ENCODE measurements around the gene CPTP.

GRCh38 chr1:1331068-1331965, 6.7 kb downstream of the CPTP start, which contains the start of gene TAS1R3:
- TF ChIP-seq, protein P1, sequence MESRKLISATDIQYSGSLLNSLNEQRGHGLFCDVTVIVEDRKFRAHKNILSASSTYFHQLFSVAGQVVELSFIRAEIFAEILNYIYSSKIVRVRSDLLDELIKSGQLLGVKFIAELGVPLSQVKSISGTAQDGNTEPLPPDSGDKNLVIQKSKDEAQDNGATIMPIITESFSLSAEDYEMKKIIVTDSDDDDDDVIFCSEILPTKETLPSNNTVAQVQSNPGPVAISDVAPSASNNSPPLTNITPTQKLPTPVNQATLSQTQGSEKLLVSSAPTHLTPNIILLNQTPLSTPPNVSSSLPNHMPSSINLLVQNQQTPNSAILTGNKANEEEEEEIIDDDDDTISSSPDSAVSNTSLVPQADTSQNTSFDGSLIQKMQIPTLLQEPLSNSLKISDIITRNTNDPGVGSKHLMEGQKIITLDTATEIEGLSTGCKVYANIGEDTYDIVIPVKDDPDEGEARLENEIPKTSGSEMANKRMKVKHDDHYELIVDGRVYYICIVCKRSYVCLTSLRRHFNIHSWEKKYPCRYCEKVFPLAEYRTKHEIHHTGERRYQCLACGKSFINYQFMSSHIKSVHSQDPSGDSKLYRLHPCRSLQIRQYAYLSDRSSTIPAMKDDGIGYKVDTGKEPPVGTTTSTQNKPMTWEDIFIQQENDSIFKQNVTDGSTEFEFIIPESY (IDR thresholded peaks at IDR 0.05) = no peak
- TF ChIP-seq, protein P2, sequence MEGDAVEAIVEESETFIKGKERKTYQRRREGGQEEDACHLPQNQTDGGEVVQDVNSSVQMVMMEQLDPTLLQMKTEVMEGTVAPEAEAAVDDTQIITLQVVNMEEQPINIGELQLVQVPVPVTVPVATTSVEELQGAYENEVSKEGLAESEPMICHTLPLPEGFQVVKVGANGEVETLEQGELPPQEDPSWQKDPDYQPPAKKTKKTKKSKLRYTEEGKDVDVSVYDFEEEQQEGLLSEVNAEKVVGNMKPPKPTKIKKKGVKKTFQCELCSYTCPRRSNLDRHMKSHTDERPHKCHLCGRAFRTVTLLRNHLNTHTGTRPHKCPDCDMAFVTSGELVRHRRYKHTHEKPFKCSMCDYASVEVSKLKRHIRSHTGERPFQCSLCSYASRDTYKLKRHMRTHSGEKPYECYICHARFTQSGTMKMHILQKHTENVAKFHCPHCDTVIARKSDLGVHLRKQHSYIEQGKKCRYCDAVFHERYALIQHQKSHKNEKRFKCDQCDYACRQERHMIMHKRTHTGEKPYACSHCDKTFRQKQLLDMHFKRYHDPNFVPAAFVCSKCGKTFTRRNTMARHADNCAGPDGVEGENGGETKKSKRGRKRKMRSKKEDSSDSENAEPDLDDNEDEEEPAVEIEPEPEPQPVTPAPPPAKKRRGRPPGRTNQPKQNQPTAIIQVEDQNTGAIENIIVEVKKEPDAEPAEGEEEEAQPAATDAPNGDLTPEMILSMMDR (IDR thresholded peaks at IDR 0.05; ENCODE audit: low read depth, low read length, missing input control) = no peak
- TF ChIP-seq GABPA (IDR thresholded peaks at IDR 0.05 in 1 of 2, conservative IDR thresholded peaks at IDR 0.05 in 1 of 2) = no peak
- TF ChIP-seq, protein P3, sequence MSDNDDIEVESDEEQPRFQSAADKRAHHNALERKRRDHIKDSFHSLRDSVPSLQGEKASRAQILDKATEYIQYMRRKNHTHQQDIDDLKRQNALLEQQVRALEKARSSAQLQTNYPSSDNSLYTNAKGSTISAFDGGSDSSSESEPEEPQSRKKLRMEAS (IDR thresholded peaks at IDR 0.05) = no peak
- no peak for TF ChIP-seq YY1 (IDR thresholded peaks at IDR 0.05)
- no peak for TF ChIP-seq SP1 (IDR thresholded peaks at IDR 0.05)
- TF ChIP-seq, protein P4, sequence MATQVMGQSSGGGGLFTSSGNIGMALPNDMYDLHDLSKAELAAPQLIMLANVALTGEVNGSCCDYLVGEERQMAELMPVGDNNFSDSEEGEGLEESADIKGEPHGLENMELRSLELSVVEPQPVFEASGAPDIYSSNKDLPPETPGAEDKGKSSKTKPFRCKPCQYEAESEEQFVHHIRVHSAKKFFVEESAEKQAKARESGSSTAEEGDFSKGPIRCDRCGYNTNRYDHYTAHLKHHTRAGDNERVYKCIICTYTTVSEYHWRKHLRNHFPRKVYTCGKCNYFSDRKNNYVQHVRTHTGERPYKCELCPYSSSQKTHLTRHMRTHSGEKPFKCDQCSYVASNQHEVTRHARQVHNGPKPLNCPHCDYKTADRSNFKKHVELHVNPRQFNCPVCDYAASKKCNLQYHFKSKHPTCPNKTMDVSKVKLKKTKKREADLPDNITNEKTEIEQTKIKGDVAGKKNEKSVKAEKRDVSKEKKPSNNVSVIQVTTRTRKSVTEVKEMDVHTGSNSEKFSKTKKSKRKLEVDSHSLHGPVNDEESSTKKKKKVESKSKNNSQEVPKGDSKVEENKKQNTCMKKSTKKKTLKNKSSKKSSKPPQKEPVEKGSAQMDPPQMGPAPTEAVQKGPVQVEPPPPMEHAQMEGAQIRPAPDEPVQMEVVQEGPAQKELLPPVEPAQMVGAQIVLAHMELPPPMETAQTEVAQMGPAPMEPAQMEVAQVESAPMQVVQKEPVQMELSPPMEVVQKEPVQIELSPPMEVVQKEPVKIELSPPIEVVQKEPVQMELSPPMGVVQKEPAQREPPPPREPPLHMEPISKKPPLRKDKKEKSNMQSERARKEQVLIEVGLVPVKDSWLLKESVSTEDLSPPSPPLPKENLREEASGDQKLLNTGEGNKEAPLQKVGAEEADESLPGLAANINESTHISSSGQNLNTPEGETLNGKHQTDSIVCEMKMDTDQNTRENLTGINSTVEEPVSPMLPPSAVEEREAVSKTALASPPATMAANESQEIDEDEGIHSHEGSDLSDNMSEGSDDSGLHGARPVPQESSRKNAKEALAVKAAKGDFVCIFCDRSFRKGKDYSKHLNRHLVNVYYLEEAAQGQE (IDR thresholded peaks at IDR 0.05) = no peak
- TF ChIP-seq EGR1 (IDR thresholded peaks at IDR 0.05; ENCODE audit: low read depth in 2 of 2) = no peak
- no peak for TF ChIP-seq RAD21 (IDR thresholded peaks at IDR 0.05)
- TF ChIP-seq HNF4A (conservative IDR thresholded peaks at IDR 0.05) = no peak
- TF ChIP-seq TAF1 (conservative IDR thresholded peaks at IDR 0.05) = no peak
- TF ChIP-seq JUND (IDR thresholded peaks at IDR 0.05) = no peak
- TF ChIP-seq ATF3 (IDR thresholded peaks at IDR 0.05) = no peak
- TF ChIP-seq FOXA2 (IDR thresholded peaks at IDR 0.05) = no peak
